ENCODE results near the gene WBP11.
A peak's percentile ranks its signal among the peaks of the same experiment; 100 is the strongest.

Gene WBP11

DNA sequence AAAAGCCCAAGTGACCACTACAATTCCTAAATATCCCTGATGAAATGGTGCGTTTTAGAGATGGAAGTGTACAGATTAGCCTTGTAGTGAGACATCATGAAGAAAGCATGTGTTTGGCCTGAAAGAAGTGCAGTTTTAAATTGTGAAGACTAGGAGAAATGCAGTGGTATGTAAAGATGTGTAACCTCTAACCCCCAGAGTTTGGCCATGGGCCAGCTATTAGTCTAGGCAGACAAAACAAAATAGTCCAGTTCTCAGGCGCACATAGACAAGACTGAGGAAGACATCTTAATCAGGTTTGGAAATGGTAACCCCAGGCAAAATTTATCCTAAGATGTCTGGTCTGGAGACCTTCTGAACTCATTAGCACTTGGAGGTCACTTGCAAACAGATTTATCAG lies 23.4 kb downstream of the WBP11 start:
- H3K27ac ChIP-seq = no peak overlapping the region
- POLR2A ChIA-PET (ENCODE audit: low non-redundant PET) = no interaction called here
- TF ChIP-seq, protein P1, sequence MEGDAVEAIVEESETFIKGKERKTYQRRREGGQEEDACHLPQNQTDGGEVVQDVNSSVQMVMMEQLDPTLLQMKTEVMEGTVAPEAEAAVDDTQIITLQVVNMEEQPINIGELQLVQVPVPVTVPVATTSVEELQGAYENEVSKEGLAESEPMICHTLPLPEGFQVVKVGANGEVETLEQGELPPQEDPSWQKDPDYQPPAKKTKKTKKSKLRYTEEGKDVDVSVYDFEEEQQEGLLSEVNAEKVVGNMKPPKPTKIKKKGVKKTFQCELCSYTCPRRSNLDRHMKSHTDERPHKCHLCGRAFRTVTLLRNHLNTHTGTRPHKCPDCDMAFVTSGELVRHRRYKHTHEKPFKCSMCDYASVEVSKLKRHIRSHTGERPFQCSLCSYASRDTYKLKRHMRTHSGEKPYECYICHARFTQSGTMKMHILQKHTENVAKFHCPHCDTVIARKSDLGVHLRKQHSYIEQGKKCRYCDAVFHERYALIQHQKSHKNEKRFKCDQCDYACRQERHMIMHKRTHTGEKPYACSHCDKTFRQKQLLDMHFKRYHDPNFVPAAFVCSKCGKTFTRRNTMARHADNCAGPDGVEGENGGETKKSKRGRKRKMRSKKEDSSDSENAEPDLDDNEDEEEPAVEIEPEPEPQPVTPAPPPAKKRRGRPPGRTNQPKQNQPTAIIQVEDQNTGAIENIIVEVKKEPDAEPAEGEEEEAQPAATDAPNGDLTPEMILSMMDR (conservative IDR thresholded peaks at IDR 0.05; ENCODE audit: low read depth) = no peak
- no peak for DNase-seq (ENCODE audit: low spot score)
- CTCF ChIA-PET = no interaction called here

- DNase-seq (ENCODE audit: low spot score) = no peak
- CTCF ChIA-PET = interaction anchor here (0.6 kb wide), 1 partner anchor 219 kb away, joined by 3 read pairs; no protein-coding TSS in a partner anchor
- POLR2A ChIA-PET (ENCODE audit: low non-redundant PET) = interaction anchor here (0.6 kb wide), 1 partner anchor 1565 kb away, joined by 3 read pairs; no protein-coding TSS in a partner anchor
- no peak overlapping the region for H3K27ac ChIP-seq
- TF ChIP-seq, protein P1 (conservative IDR thresholded peaks at IDR 0.05; ENCODE audit: low read depth) = no peak
Observed at GRCh38 chr12:14777271-14777670, 26.0 kb downstream of the WBP11 start.

- ChIA-PET POLR2A (ENCODE audit: low non-redundant PET) (no interaction called here), CTCF (no interaction called here)
- TF ChIP-seq, protein P1 (conservative IDR thresholded peaks at IDR 0.05; ENCODE audit: low read depth) = no peak
- DNase-seq (ENCODE audit: low spot score) = no peak
- no peak overlapping the region for H3K27ac ChIP-seq
Observed at GRCh38 chr12:14776236-14776961, 26.9 kb downstream of the WBP11 start.

DNA sequence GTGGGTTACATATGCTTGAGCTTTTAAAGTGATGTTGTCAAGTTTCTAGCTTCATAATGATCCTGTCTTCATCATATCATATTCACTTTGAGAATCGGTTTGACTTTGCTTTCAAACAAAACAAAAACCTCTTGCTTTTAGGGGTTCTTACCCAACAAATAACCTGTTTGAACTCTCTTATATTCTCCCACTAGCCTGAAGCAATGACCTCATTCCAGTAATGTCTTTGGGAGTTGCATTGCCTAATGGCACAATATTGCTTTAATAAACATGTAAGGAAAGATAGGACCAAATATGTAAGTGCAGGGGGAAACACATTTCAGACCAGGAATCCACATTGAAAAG lies 27.7 kb downstream of the WBP11 start:
- CTCF ChIA-PET = no interaction called here
- TF ChIP-seq, protein P1 (conservative IDR thresholded peaks at IDR 0.05; ENCODE audit: low read depth) = no peak
- H3K27ac ChIP-seq = no peak overlapping the region
- POLR2A ChIA-PET (ENCODE audit: low non-redundant PET) = no interaction called here
- no peak for DNase-seq (ENCODE audit: low spot score)

- no peak for DNase-seq (ENCODE audit: low spot score)
- TF ChIP-seq, protein P1 (conservative IDR thresholded peaks at IDR 0.05; ENCODE audit: low read depth) = no peak
- H3K27ac ChIP-seq = peak overlapping the region; percentile 90
- POLR2A ChIA-PET (ENCODE audit: low non-redundant PET) = no interaction called here
- CTCF ChIA-PET = no interaction called here
Observed at GRCh38 chr12:14774906-14775635, 28.2 kb downstream of the WBP11 start.

DNA sequence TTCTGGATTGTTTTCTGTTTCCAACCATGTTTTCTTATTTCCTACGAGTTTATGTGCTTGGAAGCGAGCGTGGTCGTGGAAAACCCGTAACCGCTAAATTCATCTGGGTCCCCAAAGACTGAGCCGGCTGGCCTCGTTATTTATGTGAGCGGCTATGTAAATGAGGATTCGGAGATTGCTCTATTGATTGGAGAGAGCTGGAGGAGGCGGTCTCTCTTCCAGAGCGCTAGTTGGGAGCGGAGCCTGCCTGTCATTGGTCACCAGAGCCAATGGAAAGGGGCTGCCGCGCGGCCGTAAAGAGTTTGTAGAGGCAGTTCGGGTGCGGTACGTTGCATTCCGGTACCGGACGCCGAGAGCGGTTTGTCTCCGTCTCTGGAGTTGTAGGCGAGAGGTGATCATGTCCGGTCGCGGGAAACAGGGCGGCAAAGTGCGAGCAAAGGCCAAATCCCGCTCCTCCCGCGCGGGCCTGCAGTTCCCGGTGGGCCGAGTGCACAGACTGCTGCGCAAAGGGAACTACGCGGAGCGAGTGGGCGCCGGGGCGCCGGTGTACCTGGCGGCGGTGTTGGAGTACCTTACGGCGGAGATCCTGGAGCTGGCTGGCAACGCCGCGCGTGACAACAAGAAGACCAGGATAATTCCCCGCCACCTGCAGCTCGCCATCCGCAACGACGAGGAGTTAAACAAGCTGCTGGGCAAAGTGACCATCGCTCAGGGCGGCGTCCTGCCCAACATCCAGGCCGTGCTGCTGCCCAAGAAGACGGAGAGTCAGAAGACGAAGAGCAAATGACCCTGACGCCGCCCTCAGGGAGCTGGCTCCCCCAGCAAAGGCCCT lies 29.0 kb downstream of the WBP11 start:
- TF ChIP-seq, protein P1 (conservative IDR thresholded peaks at IDR 0.05; ENCODE audit: low read depth) = no peak
- POLR2A ChIA-PET (ENCODE audit: low non-redundant PET) = interaction anchor here (0.6 to 1.0 kb wide), 2 partner anchors 29 to 269 kb away, joined by 3 to 4 read pairs; partner anchors contain the start of genes C12orf60 and WBP11
- DNase-seq (ENCODE audit: low spot score) = peak; percentile 94
- peak overlapping the region; percentile 90 for H3K27ac ChIP-seq
- CTCF ChIA-PET = interaction anchor here (0.7 kb wide), 1 partner anchor 982 kb away, joined by 3 read pairs; no protein-coding TSS in a partner anchor

Measured in RWPE1 (cell line).